Measurements from ENCODE around the gene PRRX2. TPM values are rescaled to one million over a fixed set of nuclear protein-coding genes. Genes with fewer than 3 reads are reported as not detected.

PRRX2 gene
- total RNA-seq (2022; extraction: Qiagen RNA extraction), result 4.7 to 11.6 TPM (median 10.1 TPM) in 5 replicates

DNA sequence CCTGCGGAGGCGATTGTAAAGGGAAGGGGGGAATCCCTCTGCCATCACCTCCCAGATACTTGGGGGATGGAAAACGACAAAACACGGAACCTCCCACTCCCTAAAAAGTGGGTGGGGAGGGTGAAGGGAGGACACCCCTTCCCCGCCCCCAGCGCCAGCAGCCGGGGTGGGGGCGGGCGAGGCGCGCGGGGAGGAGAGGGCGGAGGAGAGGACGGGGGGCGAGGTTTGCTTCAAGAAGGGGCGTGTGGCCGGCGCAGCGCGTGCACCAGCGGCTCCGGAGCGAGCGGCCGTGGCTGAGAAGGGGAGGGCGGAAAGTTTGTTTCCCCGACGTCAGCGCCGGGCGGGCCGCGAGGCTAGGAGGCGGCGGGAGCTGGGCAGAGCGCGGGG lies at the start of gene PRRX2:
Gene PRRX2, plus strand, starts transcription at position 259 of the 387 bp plus-strand sequence. CDS start 221 bp downstream, outside the sequence.

DNA sequence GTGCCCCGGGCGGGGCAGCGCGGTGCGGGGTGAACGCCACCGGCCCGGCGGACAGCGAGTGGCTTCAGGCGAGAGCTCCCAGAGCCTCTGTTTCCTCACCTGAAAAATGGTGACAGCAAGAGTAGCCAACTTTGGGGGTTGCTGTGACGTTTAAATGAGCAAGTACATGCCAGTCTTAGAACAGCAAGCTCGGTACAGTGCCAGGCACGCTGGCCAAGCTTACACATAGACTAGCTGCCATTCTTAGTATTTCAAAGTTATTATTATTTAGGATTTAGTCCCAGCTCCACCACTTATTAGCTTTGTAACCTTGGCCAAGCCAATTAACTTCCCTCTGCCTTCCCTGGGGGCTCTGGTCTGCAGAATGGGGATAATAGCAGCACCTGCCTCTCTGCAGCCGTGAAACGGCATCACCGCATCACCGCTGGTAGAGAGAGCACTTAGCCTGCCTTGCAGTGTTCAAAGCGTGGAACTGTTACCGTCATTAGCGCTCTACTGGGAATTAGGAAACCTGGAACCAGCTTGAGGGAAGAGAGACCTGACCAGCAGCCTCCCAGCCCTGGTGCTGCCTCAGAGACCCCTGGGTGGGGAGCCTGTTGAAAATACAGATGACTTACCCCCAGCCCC lies 44.7 kb upstream of the PRRX2 start, which contains the start of gene C9orf50:
Gene C9orf50, minus strand, starts transcription at position 433 of the 627 bp plus-strand sequence. CDS start 527 bp downstream, outside the sequence.

DNA sequence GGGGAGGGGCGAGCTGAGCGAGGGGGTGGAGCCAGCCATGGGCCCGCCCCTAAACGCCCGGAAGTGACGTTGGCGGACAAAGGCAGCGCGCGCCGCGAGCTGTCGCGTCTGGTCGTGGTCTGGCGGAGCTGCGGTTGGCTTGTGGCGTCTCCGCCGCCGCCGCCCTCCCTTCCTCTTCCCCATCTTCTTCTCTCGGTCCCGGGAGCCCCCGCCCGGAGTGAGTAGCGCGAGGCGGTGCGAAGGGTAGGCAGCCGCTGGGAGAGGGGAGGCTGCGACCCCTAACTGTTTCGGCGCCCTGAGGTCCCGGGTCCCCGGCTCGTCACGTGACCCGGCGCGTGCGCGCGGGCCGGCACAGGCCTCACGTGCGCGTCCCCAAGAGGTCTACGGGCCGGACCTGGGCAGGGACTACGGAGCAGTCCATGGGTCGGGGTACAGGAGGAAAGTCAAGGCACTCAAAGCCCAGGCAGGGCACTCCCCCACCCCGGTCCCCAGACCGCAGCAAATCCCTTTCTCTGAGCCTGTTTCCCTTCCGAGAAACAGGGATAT lies 39.3 kb upstream of the PRRX2 start, which contains the start of gene NTMT1:
Gene NTMT1, plus strand, starts transcription at position 85 of the 546 bp plus-strand sequence. CDS start 6,541 bp downstream, outside the sequence.

DNA sequence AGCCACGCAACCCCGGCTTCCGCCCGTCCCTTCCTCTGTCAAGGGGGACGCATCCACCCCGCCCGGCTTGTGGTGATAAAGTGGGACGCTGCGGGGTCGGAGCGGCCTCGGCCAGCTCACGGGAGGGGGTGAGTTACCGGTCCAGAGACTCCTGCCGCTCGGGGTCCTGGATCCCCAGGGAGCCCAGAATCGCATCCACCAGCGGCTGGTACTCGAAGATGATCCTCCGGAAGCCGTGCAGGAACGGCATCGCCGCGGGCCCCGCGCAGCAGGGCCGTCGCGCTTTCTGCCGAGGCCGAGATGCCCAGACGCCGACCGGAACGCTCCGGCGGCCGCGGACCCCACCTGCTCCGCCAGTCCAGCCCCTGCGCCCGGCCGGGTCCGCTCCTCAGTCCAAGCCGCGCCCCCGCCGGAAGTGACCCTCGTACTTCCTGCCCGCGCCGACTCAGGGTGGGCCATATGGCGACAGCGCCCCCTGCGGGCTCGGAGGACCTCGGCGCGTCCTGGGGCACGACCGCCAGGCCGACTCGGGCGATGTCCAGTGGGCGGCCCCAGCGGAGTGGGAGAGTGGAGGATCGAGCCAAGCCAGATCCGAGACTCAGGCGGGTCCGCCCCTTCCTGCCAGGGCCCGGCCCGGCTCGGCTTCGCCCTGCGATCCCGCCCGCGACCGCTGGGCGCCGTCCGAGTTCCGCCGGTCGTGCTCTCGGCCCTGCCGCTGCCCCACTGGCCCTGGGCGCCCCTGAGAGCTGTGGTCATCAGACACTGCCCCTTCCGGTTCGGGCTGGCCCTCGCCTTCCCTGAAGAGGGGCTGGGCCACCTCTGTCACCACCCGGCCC lies 23.5 kb upstream of the PRRX2 start, which contains the start of gene ASB6:
Gene ASB6, minus strand, starts transcription at position 402 of the 836 bp plus-strand sequence. Its CDS starts 152 bp downstream, at position 250.

DNA sequence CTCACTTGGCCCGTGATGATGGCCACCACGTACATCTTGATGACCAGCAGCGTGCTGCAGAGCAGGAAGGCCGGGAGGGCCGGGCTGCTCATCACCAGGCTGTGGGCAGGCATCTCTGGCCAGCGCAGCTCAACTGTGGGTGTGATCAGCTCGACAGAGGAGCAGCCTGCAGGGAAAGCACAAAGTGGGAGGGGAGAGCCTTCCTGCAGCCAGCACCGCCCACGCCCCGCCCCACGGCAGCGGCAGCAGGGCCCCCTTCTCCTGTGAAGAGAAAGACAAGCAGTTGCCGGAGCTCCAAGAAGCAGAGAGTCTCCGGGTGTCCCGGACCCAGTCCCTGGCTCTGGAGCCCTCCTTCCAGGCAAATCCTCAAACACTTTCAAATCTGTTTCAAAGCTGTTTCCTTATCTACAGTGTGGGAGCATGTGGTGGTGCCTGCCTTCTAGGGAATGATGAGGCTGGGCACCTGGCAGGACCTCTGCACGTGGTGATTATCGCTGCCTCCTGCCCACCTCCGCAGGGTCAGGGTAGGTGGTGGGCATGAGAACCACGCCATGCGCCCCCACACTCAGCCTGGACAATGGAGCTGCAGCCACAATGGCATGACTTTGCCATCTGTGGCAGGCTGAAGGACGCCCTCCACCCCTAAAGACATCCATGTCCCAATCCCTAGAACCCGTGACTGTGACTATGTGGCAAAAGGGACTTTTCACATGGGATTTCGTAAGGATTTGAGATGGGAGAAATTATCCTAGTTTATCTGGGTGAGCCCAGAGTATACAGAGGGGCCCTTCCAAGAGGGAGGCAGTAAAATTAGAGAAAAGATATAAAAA lies 87.7 kb downstream of the PRRX2 start, which contains the start of gene PTGES:
Gene PTGES, minus strand, starts transcription at position 143 of the 830 bp plus-strand sequence. Its CDS starts 30 bp downstream, at position 113.

Other genes with a start within 250 kb of the PRRX2 start
- gene C9orf50, start 44.5 kb upstream of the PRRX2 start, total RNA-seq (2022; extraction: Qiagen RNA extraction), result 0.08 TPM in 1 of 5 replicates, not detected in the others
- 85.6 to 101 TPM (median 90.1 TPM) in 5 replicates for gene NTMT1, start 39.5 kb upstream of the PRRX2 start, total RNA-seq (2022; extraction: Qiagen RNA extraction)
- 23.2 to 25.0 TPM (median 24.4 TPM) in 5 replicates for gene ASB6, start 23.5 kb upstream of the PRRX2 start, total RNA-seq (2022; extraction: Qiagen RNA extraction)
- 149 to 184 TPM (median 164 TPM) in 5 replicates for gene PTGES, start 87.4 kb downstream of the PRRX2 start, total RNA-seq (2022; extraction: Qiagen RNA extraction)
- 21.1 to 26.7 TPM (median 24.2 TPM) in 5 replicates for gene TOR1B, start 137.5 kb downstream of the PRRX2 start, total RNA-seq (2022; extraction: Qiagen RNA extraction)
- 57.3 to 64.4 TPM (median 62.1 TPM) in 5 replicates for gene TOR1A, start 158.5 kb downstream of the PRRX2 start, total RNA-seq (2022; extraction: Qiagen RNA extraction)
- 46.5 to 54.9 TPM (median 48.5 TPM) in 5 replicates for gene C9orf78, start 169.6 kb downstream of the PRRX2 start, total RNA-seq (2022; extraction: Qiagen RNA extraction)
- 4.1 to 6.1 TPM (median 5.5 TPM) in 5 replicates for gene USP20, start 169.8 kb downstream of the PRRX2 start, total RNA-seq (2022; extraction: Qiagen RNA extraction)

Data from A549 treated with Hydrocortisone at 1 μM for 4 hours (cell line).